Spinal cord (tissue), 10 donors: ENCODE data around the gene SLC26A9. TPM values are rescaled to one million over a fixed set of nuclear protein-coding genes. Genes with fewer than 3 reads are reported as not detected.

ENCODE experiments used
- DNase-seq, 6 donors: peaks; one replicate each; pipeline versions ENCODE4 v3.0.0 to v3.0.0-alpha.2; 2013 to 2015; ENCODE audit warnings: low spot score in 6 of 6, low read depth in 4 of 6
- H3K27ac ChIP-seq: one replicate; pipeline ENCODE4 v1.5.1; 2013; ENCODE audit warnings: low read depth, low read length, control low read depth
- H3K27me3 ChIP-seq: one replicate; pipeline ENCODE4 v1.6.1; 2013; ENCODE audit warnings: low read length; ENCODE audit not compliant: control insufficient read depth, insufficient read depth
- H3K36me3 ChIP-seq: one replicate; pipeline ENCODE4 v1.6.1; 2013; ENCODE audit warnings: low read length; ENCODE audit not compliant: control insufficient read depth, insufficient read depth
- H3K4me1 ChIP-seq: one replicate; pipeline ENCODE4 v1.6.1; 2013; ENCODE audit warnings: low read length; ENCODE audit not compliant: control insufficient read depth, insufficient read depth
- H3K4me3 ChIP-seq: one replicate; pipeline ENCODE4 v1.5.1; 2013; ENCODE audit warnings: low read depth, low read length, control low read depth
- H3K9me3 ChIP-seq: one replicate; pipeline ENCODE4 v1.6.1; 2013; ENCODE audit warnings: low read length; ENCODE audit not compliant: control insufficient read depth, insufficient read depth
- WGBS: methylation state at CpG from one replicate; pipeline ENCODE4 v1.1.5; 2013; ENCODE audit warnings: missing lambda C conversion rate; ENCODE audit not compliant: insufficient coverage; 5-methylcytosine and 5-hydroxymethylcytosine counted together
- polyA plus RNA-seq, 2 donors: library from polyadenylated mRNA; unstranded; fragments of 120-200 nt; gene quantifications; one replicate each; pipeline ENCODE4 v1.2.1, GENCODE V29; 2013; ENCODE audit not compliant: insufficient read length in 2 of 2
- total RNA-seq, 2 donors: library from RNA; depleted of rRNA in 1 of 2; stranded (reverse); fragments of 120-200 nt in 1 of 2; fragments of >200 nt in 1 of 2; gene quantifications; one replicate each; pipeline versions ENCODE4 v1.2.3 to v1.2.4, GENCODE V29; 2013 to 2014
- donor health status: healthy.

The SLC26A9 gene
- total and polyA plus RNA-seq, 4 donors = 0.06 to 0.30 (median 0.25) TPM

- 95% methylated on average over 10 of the region's 16 CpGs for WGBS
- Histone ChIP-seq H3K27me3 (no peaks in the 10 kb centered on the region), H3K4me3 (no peak overlapping the region), H3K4me1 (peaks cover 15% of the 10 kb centered on the region), H3K27ac (no peak overlapping the region), H3K36me3 (no peaks in the 10 kb centered on the region), H3K9me3 (no peaks in the 10 kb centered on the region)
- no peak for DNase-seq
Measured at GRCh38 chr1:205963352-205964155, 20.3 kb upstream of the SLC26A9 start.

GRCh38 chr1:205962821-205963221 is 19.6 kb upstream of the SLC26A9 start:
- Histone ChIP-seq H3K9me3 (no peaks in the 10 kb centered on the region), H3K36me3 (no peaks in the 10 kb centered on the region), H3K4me1 (peaks cover 15% of the 10 kb centered on the region), H3K27me3 (no peaks in the 10 kb centered on the region), H3K27ac (no peak overlapping the region), H3K4me3 (no peak overlapping the region)
- DNase-seq = no peak
- 79% methylated on average over 2 of the region's 6 CpGs for WGBS

GRCh38 chr1:205961991-205962820 is 18.9 kb upstream of the SLC26A9 start:
- DNase-seq = peak in 1 of 6 donors; percentile 28
- Histone ChIP-seq H3K27me3 (no peaks in the 10 kb centered on the region), H3K9me3 (no peaks in the 10 kb centered on the region), H3K4me1 (peaks cover 15% of the 10 kb centered on the region), H3K27ac (no peak overlapping the region), H3K36me3 (no peaks in the 10 kb centered on the region), H3K4me3 (no peak overlapping the region)
- WGBS = 91% methylated on average over 3 of the region's 9 CpGs

- H3K9me3 ChIP-seq = no peaks in the 10 kb centered on the region
- no peak for DNase-seq
- H3K4me1 ChIP-seq = peaks cover 15% of the 10 kb centered on the region
- H3K27me3 ChIP-seq = no peaks in the 10 kb centered on the region
- H3K4me3 ChIP-seq = no peak overlapping the region
- no peak overlapping the region for H3K27ac ChIP-seq
- H3K36me3 ChIP-seq = no peaks in the 10 kb centered on the region
- WGBS = 35% methylated on average over 2 of the region's 2 CpGs
Measured at GRCh38 chr1:205961405-205961804, 18.1 kb upstream of the SLC26A9 start.

- Histone ChIP-seq H3K27ac (no peak overlapping the region), H3K4me3 (no peak overlapping the region), H3K9me3 (no peaks in the 10 kb centered on the region), H3K4me1 (peaks cover 7% of the 10 kb centered on the region), H3K27me3 (no peaks in the 10 kb centered on the region), H3K36me3 (no peaks in the 10 kb centered on the region)
- no peak for DNase-seq
- 95% methylated on average over 3 of the region's 4 CpGs for WGBS
Measured at GRCh38 chr1:205959789-205960188, 16.5 kb upstream of the SLC26A9 start.

GRCh38 chr1:205955499-205955898 is 12.2 kb upstream of the SLC26A9 start:
- peaks cover 4% of the 10 kb centered on the region for H3K4me1 ChIP-seq
- H3K36me3 ChIP-seq = no peaks in the 10 kb centered on the region
- WGBS = no CpG with 5 or more reads among the region's 1 CpG
- DNase-seq = no peak
- H3K27ac ChIP-seq = no peak overlapping the region
- no peaks in the 10 kb centered on the region for H3K27me3 ChIP-seq
- H3K4me3 ChIP-seq = no peak overlapping the region
- no peaks in the 10 kb centered on the region for H3K9me3 ChIP-seq

- Histone ChIP-seq H3K36me3 (no peaks in the 10 kb centered on the region), H3K27ac (no peak overlapping the region), H3K4me1 (peaks cover 10% of the 10 kb centered on the region), H3K27me3 (no peaks in the 10 kb centered on the region), H3K9me3 (no peaks in the 10 kb centered on the region), H3K4me3 (no peak overlapping the region)
- DNase-seq = no peak
- 84% methylated on average over 7 of the region's 11 CpGs for WGBS
Measured at GRCh38 chr1:205954819-205955404, 11.7 kb upstream of the SLC26A9 start.

GRCh38 chr1:205951746-205952145 is 8.5 kb upstream of the SLC26A9 start:
- no peak for DNase-seq
- Histone ChIP-seq H3K4me1 (peaks cover 14% of the 10 kb centered on the region), H3K36me3 (no peaks in the 10 kb centered on the region), H3K9me3 (no peaks in the 10 kb centered on the region), H3K4me3 (no peak overlapping the region), H3K27me3 (no peaks in the 10 kb centered on the region), H3K27ac (no peak overlapping the region)
- 80% methylated on average over 1 of the region's 1 CpG for WGBS

- Histone ChIP-seq H3K36me3 (no peaks in the 10 kb centered on the region), H3K4me3 (no peak overlapping the region), H3K9me3 (no peaks in the 10 kb centered on the region), H3K27me3 (no peaks in the 10 kb centered on the region), H3K4me1 (peaks cover 14% of the 10 kb centered on the region), H3K27ac (no peak overlapping the region)
- 93% methylated on average over 6 of the region's 7 CpGs for WGBS
- DNase-seq = no peak
Measured at GRCh38 chr1:205950826-205951549, 7.7 kb upstream of the SLC26A9 start.
